A673 (cell line): ENCODE measurements around the gene EDEM3. TPM values are rescaled to one million over a fixed set of nuclear protein-coding genes. Genes with fewer than 3 reads are reported as not detected.

Experiments
- BruUV-seq: library from RNA; stranded (reverse); fragments of 400-500 nt; replicated peaks from 2 replicates; lab custom pipeline; 2021; lab: Mats Ljungman, UMichigan
- CTCF ChIA-PET: fragments of 300-600 bp; sonication (Branson Sonifier 250); formaldehyde crosslinking; loops from one replicate; lab custom pipeline; 2022; ENCODE audit warnings: antibody characterized with exemption; lab: Charles Lee
- POLR2A ChIA-PET: fragments of 300-600 bp; sonication (Branson Sonifier 250); formaldehyde crosslinking; loops from one replicate; lab custom pipeline; 2022; ENCODE audit warnings: antibody characterized with exemption; ENCODE audit not compliant: low non-redundant PET; lab: Charles Lee
- DNase-seq: peaks from one replicate; pipeline ENCODE4 v3.0.0-alpha.2; 2015; ENCODE audit warnings: low spot score
- H3K27ac ChIP-seq: fragments of 200-600 bp; sonication (generic); 2 replicates; pipeline ENCODE4 v1.5.1; 2016; ENCODE audit warnings: mixed run types, low read depth, mild to moderate bottlenecking, mixed read lengths, antibody characterized with exemption, low read length; ENCODE audit not compliant: poor library complexity, severe bottlenecking
- H3K27me3 ChIP-seq: fragments of 200-600 bp; sonication (generic); replicated peaks from 2 replicates; pipeline ENCODE4 v1.6.1; 2017; ENCODE audit warnings: mixed run types, low read depth, mild to moderate bottlenecking, mixed read lengths, antibody characterized with exemption, low read length; ENCODE audit not compliant: insufficient read depth, poor library complexity
- H3K36me3 ChIP-seq: fragments of 200-600 bp; sonication (generic); 2 replicates; pipeline ENCODE4 v1.6.1; 2016; ENCODE audit warnings: mixed run types, mild to moderate bottlenecking, mixed read lengths, antibody characterized with exemption, low read length; ENCODE audit not compliant: insufficient read depth, poor library complexity, severe bottlenecking
- H3K4me1 ChIP-seq: fragments of 200-600 bp; sonication (generic); 2 replicates; pipeline ENCODE4 v1.6.1; 2017; ENCODE audit warnings: mixed run types, mild to moderate bottlenecking, mixed read lengths, antibody characterized with exemption, low read length; ENCODE audit not compliant: insufficient read depth, poor library complexity, severe bottlenecking
- H3K4me3 ChIP-seq: fragments of 200-600 bp; sonication (generic); 2 replicates; pipeline ENCODE4 v1.5.1; 2016; ENCODE audit warnings: low read depth, mixed run types, mild to moderate bottlenecking, mixed read lengths, low read length; ENCODE audit not compliant: poor library complexity, severe bottlenecking
- H3K9me3 ChIP-seq: fragments of 200-600 bp; sonication (generic); 2 replicates; pipeline ENCODE4 v1.6.1; 2016; ENCODE audit warnings: mixed run types, low read depth, mild to moderate bottlenecking, mixed read lengths, antibody characterized with exemption, low read length; ENCODE audit not compliant: poor library complexity, severe bottlenecking
- EZH2 ChIP-seq: fragments of 200-600 bp; sonication (generic); IDR thresholded peaks from 2 replicates; pipeline ENCODE4 v1.6.1; 2017; ENCODE audit warnings: borderline replicate concordance, low read depth, mild to moderate bottlenecking, mixed read lengths, antibody characterized with exemption, low read length; ENCODE audit not compliant: poor library complexity, severe bottlenecking
- intact Hi-C: fragments of 100-400 bp; cut with micrococcal nuclease; formaldehyde crosslinking; loops from one replicate; pipeline ENCODE4 v1.10.0; 2022; ENCODE audit not compliant: unreplicated experiment
- total RNA-seq: library from RNA; stranded (reverse); gene quantifications from 2 replicates; pipeline ENCODE4 v1.2.3, GENCODE V29; 2021
- TF ChIP-seq, protein P1 (sequence below): fragments of 300-800, 200-600 bp; sonication (generic); conservative IDR thresholded peaks from 2 replicates; pipeline ENCODE4 v1.5.1; 2017; ENCODE audit warnings: low read depth, mild to moderate bottlenecking, antibody characterized with exemption, low read length, moderate library complexity, mixed read lengths

Gene EDEM3
- total RNA-seq, 1 experiment from 2014 or later: 24.3 TPM

DNA sequence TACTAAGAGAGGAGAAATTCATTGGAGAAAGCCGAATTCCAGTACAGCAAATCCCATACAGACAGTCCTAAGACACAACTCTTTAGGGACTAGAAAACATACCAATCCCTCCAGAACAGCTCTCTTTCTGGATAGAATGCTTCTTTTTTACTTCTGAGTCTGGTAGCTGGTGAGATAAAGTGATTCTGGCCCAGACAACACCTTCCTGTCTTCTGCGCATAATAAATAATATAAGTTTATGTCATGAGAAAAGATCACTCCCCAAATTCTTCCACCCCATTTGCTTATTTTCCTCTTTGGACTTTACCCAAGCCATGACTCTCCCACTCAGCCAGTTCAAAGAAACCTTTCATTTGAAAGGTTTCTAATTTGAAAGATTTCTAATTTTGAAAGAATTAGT lies 98.4 kb downstream of the EDEM3 start:
- TF ChIP-seq, protein P1, sequence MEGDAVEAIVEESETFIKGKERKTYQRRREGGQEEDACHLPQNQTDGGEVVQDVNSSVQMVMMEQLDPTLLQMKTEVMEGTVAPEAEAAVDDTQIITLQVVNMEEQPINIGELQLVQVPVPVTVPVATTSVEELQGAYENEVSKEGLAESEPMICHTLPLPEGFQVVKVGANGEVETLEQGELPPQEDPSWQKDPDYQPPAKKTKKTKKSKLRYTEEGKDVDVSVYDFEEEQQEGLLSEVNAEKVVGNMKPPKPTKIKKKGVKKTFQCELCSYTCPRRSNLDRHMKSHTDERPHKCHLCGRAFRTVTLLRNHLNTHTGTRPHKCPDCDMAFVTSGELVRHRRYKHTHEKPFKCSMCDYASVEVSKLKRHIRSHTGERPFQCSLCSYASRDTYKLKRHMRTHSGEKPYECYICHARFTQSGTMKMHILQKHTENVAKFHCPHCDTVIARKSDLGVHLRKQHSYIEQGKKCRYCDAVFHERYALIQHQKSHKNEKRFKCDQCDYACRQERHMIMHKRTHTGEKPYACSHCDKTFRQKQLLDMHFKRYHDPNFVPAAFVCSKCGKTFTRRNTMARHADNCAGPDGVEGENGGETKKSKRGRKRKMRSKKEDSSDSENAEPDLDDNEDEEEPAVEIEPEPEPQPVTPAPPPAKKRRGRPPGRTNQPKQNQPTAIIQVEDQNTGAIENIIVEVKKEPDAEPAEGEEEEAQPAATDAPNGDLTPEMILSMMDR: no peak
- TF ChIP-seq EZH2: no peak
- Histone ChIP-seq H3K4me1 (no peaks in the 10 kb centered on the region), H3K27me3 (no peaks in the 10 kb centered on the region), H3K4me3 (no peak overlapping the region), H3K27ac (no peak overlapping the region), H3K9me3 (no peaks in the 10 kb centered on the region), H3K36me3 (no peaks in the 10 kb centered on the region)
- ChIA-PET POLR2A (no interaction called here), CTCF (no interaction called here)
- no peak for DNase-seq
- no TSS peak for BruUV-seq
- intact Hi-C loops: no loop called here

DNA sequence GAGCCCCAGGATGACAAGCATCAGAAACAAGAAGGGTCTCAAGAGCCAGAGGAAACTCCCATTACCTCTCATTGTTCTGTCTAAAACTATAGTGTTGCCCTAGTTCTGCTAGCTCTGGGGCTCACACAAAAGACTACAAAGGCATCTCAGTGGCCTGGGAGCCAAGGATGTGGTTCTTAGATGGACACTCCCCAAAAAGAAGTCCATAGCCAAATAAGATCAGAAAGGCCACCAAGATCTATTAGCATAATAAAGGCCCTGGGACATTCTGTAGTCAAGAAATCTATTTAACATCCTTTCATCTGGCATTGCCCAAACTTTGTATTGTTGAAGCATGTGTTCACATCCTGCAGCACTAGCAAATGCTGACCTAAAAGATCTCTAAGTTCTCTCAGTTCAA lies 99.5 kb downstream of the EDEM3 start:
- Histone ChIP-seq H3K36me3 (no peaks in the 10 kb centered on the region), H3K9me3 (no peaks in the 10 kb centered on the region), H3K27ac (no peak overlapping the region), H3K4me1 (no peaks in the 10 kb centered on the region), H3K27me3 (no peaks in the 10 kb centered on the region), H3K4me3 (no peak overlapping the region)
- BruUV-seq: no TSS peak
- ChIA-PET POLR2A (no interaction called here), CTCF (interaction anchor here (0.8 kb wide), 1 partner anchor 37 kb away, joined by 5 read pairs; no protein-coding TSS in a partner anchor)
- DNase-seq: no peak
- TF ChIP-seq EZH2: no peak
- TF ChIP-seq, protein P1: no peak
- intact Hi-C loops: no loop called here

DNA sequence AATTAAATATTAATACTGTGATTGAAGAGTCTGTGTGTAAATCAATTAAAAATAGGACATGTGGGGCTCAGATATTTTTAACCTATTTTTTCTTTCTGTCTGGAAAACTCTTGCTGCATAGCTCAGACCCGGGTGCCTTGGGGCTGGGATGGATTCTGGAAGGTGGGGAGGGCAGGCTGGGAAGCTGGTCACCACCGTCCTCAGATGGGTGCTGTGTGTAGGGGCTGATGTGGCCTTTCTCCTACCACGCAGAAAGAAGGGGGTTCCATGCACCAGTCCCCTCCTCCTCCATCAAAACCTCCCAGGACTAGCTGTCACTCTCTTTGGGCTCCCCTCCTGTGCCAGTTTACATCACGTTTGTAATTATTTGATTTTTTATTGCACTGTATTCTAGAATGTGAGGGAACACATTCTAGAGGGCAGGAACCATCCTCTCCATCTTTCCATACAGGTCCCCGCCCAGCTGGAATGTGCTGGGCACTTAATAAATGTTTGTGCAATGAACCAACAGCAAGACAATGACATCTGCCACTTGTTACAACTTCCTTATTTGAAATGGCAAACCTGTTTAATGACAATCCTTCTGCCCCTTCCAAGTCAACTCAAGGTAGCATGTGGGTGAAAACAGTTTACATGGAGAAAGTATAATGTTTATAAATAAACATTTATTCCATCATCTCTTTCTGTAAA lies 104.3 kb downstream of the EDEM3 start:
- no peak overlapping the region for H3K27ac ChIP-seq
- H3K27me3 ChIP-seq: no peaks in the 10 kb centered on the region
- H3K4me3 ChIP-seq: no peak overlapping the region
- DNase-seq: no peak
- TF ChIP-seq, protein P1: no peak
- no peak for TF ChIP-seq EZH2
- ChIA-PET CTCF (interaction anchor here (1.0 kb wide), 1 partner anchor 14 kb away, joined by 4 read pairs; no protein-coding TSS in a partner anchor), POLR2A (no interaction called here)
- H3K9me3 ChIP-seq: peaks cover 4% of the 10 kb centered on the region
- no TSS peak for BruUV-seq
- intact Hi-C loops: no loop called here
- H3K4me1 ChIP-seq: no peaks in the 10 kb centered on the region
- no peaks in the 10 kb centered on the region for H3K36me3 ChIP-seq
